HEK293 (cell line): Measurements from ENCODE around the gene PIK3CA.

Experiments used
- CTCF ChIA-PET: fragments of 350-600 bp; formaldehyde crosslinking; extraction: SDS; loops from one replicate; lab custom pipeline; 2021; ENCODE audit warnings: antibody characterized with exemption; lab: Yijun Ruan, JAX
- POLR2A ChIA-PET: fragments of 300-600 bp; formaldehyde crosslinking; extraction: SDS; loops from one replicate; lab custom pipeline; 2020; ENCODE audit warnings: antibody characterized with exemption, inconsistent platforms; lab: Yijun Ruan, JAX
- H3K27ac ChIP-seq: fragments of 200-500 bp; sonication (Bioruptor generic); 2 replicates; pipeline ENCODE4 v1.5.1; 2014; ENCODE audit warnings: low read depth, low read length, control low read depth, inconsistent platforms; ENCODE audit errors: extremely low read depth
- H3K36me3 ChIP-seq, 2 experiments: fragments of 200-500 bp in 1 of 2; sonication (Bioruptor generic) in 1 of 2; 1 replicate in 1 of 2; 2 replicates in 1 of 2; pipeline ENCODE4 v1.5.1; 2014 to 2017; ENCODE audit warnings: inconsistent platforms in 2 of 2, low read length in 2 of 2; ENCODE audit not compliant: control insufficient read depth in 2 of 2, insufficient read depth in 1 of 2
- H3K4me1 ChIP-seq: fragments of 200-500 bp; sonication (Bioruptor generic); 2 replicates; pipeline ENCODE4 v1.5.1; 2014; ENCODE audit warnings: mild to moderate bottlenecking, low read length, inconsistent platforms; ENCODE audit not compliant: control insufficient read depth, insufficient read depth
- H3K4me3 ChIP-seq: 2 replicates; pipeline ENCODE4 v1.5.1; 2011; ENCODE audit warnings: low read depth, mild to moderate bottlenecking, control low read depth, low read length, moderate library complexity
- H3K9me3 ChIP-seq: fragments of 200-500 bp; sonication (Bioruptor generic); 2 replicates; pipeline ENCODE4 v1.5.1; 2014; ENCODE audit warnings: low read depth, low read length, inconsistent platforms; ENCODE audit not compliant: control insufficient read depth, insufficient read depth
- AEBP2 ChIP-seq: fragments of 450-650 bp; formaldehyde crosslinking; IDR thresholded peaks from 2 replicates; pipeline ENCODE4 v1.5.1; 2016; ENCODE audit warnings: missing biosample characterization, missing genetic modification characterization, borderline replicate concordance
- ATF2 ChIP-seq: fragments of 450-650 bp; formaldehyde crosslinking; IDR thresholded peaks from 2 replicates; pipeline ENCODE4 v1.5.1; 2016; ENCODE audit warnings: missing biosample characterization, missing genetic modification characterization, low read depth
- PRDM1 ChIP-seq: fragments of 450-650 bp; formaldehyde crosslinking; IDR thresholded peaks from 2 replicates; pipeline ENCODE4; 2016; ENCODE audit warnings: missing biosample characterization, missing genetic modification characterization
- SCRT2 ChIP-seq: fragments of 450-650 bp; formaldehyde crosslinking; IDR thresholded peaks from 2 replicates; pipeline ENCODE4 v1.5.1; 2016; ENCODE audit warnings: missing biosample characterization, missing genetic modification characterization
- ZBTB17 ChIP-seq: fragments of 450-650 bp; formaldehyde crosslinking; IDR thresholded peaks from 2 replicates; pipeline ENCODE4 v1.5.1; 2016; ENCODE audit warnings: missing biosample characterization, missing genetic modification characterization
- ZBTB49 ChIP-seq: fragments of 450-650 bp; formaldehyde crosslinking; IDR thresholded peaks from 2 replicates; pipeline ENCODE4 v1.5.1; 2016; ENCODE audit warnings: missing biosample characterization, missing genetic modification characterization, low read depth
- ZNF114 ChIP-seq: fragments of 450-650 bp; formaldehyde crosslinking; IDR thresholded peaks from 2 replicates; pipeline ENCODE4 v1.5.0; 2017; ENCODE audit warnings: missing biosample characterization, missing genetic modification characterization
- ZNF184 ChIP-seq: fragments of 450-650 bp; IDR thresholded peaks from 2 replicates; pipeline ENCODE4 v1.5.1; 2018; ENCODE audit warnings: missing biosample characterization, mild to moderate bottlenecking, missing genetic modification characterization
- ZNF274 ChIP-seq, 2 experiments: fragments of 200-500 bp in 1 of 2; fragments of 450-650 bp in 1 of 2; sonication (Bioruptor generic) in 1 of 2; formaldehyde crosslinking in 1 of 2; IDR thresholded peaks; 2 replicates each; pipeline versions ENCODE4 v1.5.1 to v1.6.1; 2014 to 2016; ENCODE audit warnings: borderline replicate concordance in 1 of 2, inconsistent platforms in 1 of 2, low read length in 1 of 2, missing biosample characterization in 1 of 2, missing genetic modification characterization in 1 of 2
- ZNF76 ChIP-seq: fragments of 450-650 bp; formaldehyde crosslinking; IDR thresholded peaks from 2 replicates; pipeline ENCODE4; 2016; ENCODE audit warnings: low read depth, missing biosample characterization, missing genetic modification characterization, borderline replicate concordance
- ZSCAN16 ChIP-seq: fragments of 450-650 bp; formaldehyde crosslinking; IDR thresholded peaks from 2 replicates; pipeline ENCODE4 v1.5.1; 2016; ENCODE audit warnings: missing biosample characterization, missing genetic modification characterization
- TF ChIP-seq, protein P1 (sequence below): IDR thresholded peaks from 2 replicates; pipeline ENCODE4 v1.6.1; 2011; ENCODE audit warnings: mild to moderate bottlenecking, low read depth, low read length, borderline replicate concordance
- TF ChIP-seq, protein P2 (sequence below): fragments of 450-650 bp; formaldehyde crosslinking; IDR thresholded peaks from 2 replicates; pipeline ENCODE4 v1.5.1; 2016; ENCODE audit warnings: missing biosample characterization, missing genetic modification characterization

Gene PIK3CA

GRCh38 chr3:179174898-179175297 lies 26.7 kb downstream of the PIK3CA start (continued):
- TF ChIP-seq ZNF274 (IDR thresholded peaks at IDR 0.05; ENCODE audit: low read length) (no peak), ZNF274 (tag by site-specific recombination; IDR thresholded peaks at IDR 0.05; ENCODE audit: borderline replicate concordance) (no peak)

DNA sequence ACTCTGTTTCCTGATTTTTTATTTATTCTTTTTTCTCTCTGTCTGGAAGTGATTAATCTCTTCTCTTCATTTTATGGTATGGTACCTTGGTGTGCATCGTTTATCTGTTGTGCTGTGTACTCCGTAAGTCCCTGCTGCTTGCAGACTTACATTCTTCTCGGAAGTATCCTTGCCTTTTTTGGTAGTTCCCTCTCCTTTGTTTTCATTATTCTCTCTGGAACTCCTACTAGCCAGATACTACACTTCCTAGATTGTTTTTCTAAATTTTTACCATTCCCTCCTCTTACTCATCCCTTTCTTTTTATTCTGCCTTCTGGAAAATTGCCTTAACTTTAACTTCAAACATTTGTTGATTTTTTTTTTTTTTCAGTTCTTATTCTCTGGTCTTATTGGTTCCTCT lies 27.2 kb downstream of the PIK3CA start:
- Histone ChIP-seq H3K4me1 (peaks cover 9% of the 10 kb centered on the region), H3K9me3 (no peaks in the 10 kb centered on the region), H3K36me3 (no peaks in the 10 kb centered on the region), H3K4me3 (no peak overlapping the region), H3K27ac (no peak overlapping the region)
- ChIA-PET POLR2A (no interaction called here), CTCF (interaction anchor here (0.5 kb wide), 1 partner anchor 465 kb away, joined by 3 read pairs; no protein-coding TSS in a partner anchor)
- TF ChIP-seq, protein P1, sequence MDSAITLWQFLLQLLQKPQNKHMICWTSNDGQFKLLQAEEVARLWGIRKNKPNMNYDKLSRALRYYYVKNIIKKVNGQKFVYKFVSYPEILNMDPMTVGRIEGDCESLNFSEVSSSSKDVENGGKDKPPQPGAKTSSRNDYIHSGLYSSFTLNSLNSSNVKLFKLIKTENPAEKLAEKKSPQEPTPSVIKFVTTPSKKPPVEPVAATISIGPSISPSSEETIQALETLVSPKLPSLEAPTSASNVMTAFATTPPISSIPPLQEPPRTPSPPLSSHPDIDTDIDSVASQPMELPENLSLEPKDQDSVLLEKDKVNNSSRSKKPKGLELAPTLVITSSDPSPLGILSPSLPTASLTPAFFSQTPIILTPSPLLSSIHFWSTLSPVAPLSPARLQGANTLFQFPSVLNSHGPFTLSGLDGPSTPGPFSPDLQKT = peak; percentile 70; the same call in 1 of the 2 replicates
- TF ChIP-seq ZBTB17 = 0 out of 2 replicates have a peak, but pooled peaks have one; percentile 26
- TF ChIP-seq ZNF76 (tag by site-specific recombination) = no peak
- TF ChIP-seq AEBP2 (tag by site-specific recombination) = no peak
- 0 out of 2 replicates have a peak, but pooled peaks have one; percentile 26 for TF ChIP-seq PRDM1 (tag by site-specific recombination)

DNA sequence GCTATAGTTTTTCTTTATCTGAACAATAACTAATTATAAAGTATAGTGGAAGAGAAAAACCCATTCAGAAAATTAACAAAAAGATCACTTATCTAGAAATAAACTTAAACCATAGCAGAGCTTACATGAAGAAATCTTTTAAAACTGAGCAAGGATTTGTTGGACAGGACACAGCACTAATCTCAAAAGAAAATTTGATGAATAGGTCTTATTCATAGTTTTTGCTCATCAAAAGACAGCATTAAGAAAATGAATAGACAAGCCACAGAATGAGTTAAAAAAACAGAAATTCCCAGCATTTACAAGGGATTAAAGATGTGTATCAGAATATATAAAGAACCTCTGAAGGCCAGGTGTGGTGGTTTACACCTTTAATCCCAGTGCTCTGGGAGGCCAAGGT lies 29.5 kb downstream of the PIK3CA start:
- H3K9me3 ChIP-seq = no peaks in the 10 kb centered on the region
- H3K36me3 ChIP-seq = no peaks in the 10 kb centered on the region
- no peak overlapping the region for H3K4me3 ChIP-seq
- ChIA-PET POLR2A (no interaction called here), CTCF (interaction anchor here (0.8 kb wide), 1 partner anchor 147 kb away, joined by 3 read pairs; no protein-coding TSS in a partner anchor)
- H3K27ac ChIP-seq = no peak overlapping the region
- peaks cover 18% of the 10 kb centered on the region for H3K4me1 ChIP-seq
- TF ChIP-seq ZNF184 (no peak), ZBTB49 (tag by site-specific recombination) (no peak), ZNF76 (tag by site-specific recombination) (no peak), ATF2 (tag by site-specific recombination) (no peak), ZNF114 (tag by site-specific recombination) (no peak), ZSCAN16 (tag by site-specific recombination) (no peak)

DNA sequence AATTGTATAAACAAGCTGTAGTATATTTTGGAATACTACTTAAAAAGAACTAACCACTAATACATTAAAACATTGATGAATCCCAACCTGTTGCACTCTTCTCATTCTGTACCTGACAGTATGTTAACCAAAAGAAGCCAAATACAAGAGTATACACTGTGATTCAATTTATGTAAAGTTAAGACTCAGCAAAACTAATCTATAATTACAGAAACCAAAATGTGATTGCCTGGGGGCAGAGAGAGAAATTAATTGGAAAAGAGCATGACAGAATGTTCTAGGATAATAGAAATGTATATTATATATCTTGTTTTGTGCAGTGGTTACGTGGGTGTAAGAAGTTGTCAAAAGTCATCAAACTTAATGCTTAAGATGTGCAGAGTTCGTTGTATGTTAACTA lies 31.1 kb downstream of the PIK3CA start:
- ChIA-PET POLR2A (no interaction called here), CTCF (no interaction called here)
- Histone ChIP-seq H3K36me3 (no peaks in the 10 kb centered on the region), H3K4me3 (no peak overlapping the region), H3K9me3 (no peaks in the 10 kb centered on the region), H3K4me1 (peaks cover 18% of the 10 kb centered on the region), H3K27ac (no peak overlapping the region)
- TF ChIP-seq, protein P2, sequence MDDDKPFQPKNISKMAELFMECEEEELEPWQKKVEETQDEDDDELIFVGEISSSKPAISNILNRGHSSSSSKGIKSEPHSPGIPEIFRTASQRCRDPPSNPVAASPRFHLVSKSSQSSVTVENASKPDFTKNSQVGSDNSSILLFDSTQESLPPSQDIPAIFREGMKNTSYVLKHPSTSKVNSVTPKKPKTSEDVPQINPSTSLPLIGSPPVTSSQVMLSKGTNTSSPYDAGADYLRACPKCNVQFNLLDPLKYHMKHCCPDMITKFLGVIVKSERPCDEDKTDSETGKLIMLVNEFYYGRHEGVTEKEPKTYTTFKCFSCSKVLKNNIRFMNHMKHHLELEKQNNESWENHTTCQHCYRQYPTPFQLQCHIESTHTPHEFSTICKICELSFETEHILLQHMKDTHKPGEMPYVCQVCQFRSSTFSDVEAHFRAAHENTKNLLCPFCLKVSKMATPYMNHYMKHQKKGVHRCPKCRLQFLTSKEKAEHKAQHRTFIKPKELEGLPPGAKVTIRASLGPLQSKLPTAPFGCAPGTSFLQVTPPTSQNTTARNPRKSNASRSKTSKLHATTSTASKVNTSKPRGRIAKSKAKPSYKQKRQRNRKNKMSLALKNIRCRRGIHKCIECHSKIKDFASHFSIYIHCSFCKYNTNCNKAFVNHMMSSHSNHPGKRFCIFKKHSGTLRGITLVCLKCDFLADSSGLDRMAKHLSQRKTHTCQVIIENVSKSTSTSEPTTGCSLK (tag by site-specific recombination) = no peak
- peak; percentile 61 for TF ChIP-seq SCRT2 (tag by site-specific recombination)
